Osteoblast (primary cell): ENCODE measurements around the gene MPPED2. TPM values are rescaled to one million over a fixed set of nuclear protein-coding genes. Genes with fewer than 3 reads are reported as not detected.
"Not testable (repeated sequence)": the region's sequence is repeated elsewhere in the genome, so short reads cannot be mapped to it uniquely, and the experiment has no call there.

ENCODE experiments used
- DNase-seq: peaks from one replicate; pipeline ENCODE4 v3.0.0; 2011; ENCODE audit warnings: low spot score, mixed read lengths; ENCODE audit not compliant: insufficient read length; ENCODE audit errors: missing footprints
- H2AFZ ChIP-seq: 2 replicates; pipeline ENCODE4 v1.6.0; 2011; ENCODE audit warnings: mild to moderate bottlenecking, low read length
- H3K27ac ChIP-seq: 2 replicates; pipeline ENCODE4 v1.5.1; 2011; ENCODE audit warnings: mild to moderate bottlenecking, low read depth, low read length, moderate library complexity
- H3K27me3 ChIP-seq: 2 replicates; pipeline ENCODE4 v1.6.0; 2012; ENCODE audit warnings: mild to moderate bottlenecking, control low read depth, inconsistent platforms, low read length, moderate library complexity; ENCODE audit not compliant: insufficient read depth
- H3K36me3 ChIP-seq: 2 replicates; pipeline ENCODE4 v1.5.1; 2011; ENCODE audit warnings: mild to moderate bottlenecking, low read length, control low read depth, moderate library complexity; ENCODE audit not compliant: insufficient read depth
- H3K4me1 ChIP-seq: 2 replicates; pipeline ENCODE4 v1.5.1; 2011; ENCODE audit warnings: mild to moderate bottlenecking, low read length, control low read depth, moderate library complexity; ENCODE audit not compliant: insufficient read depth
- H3K4me2 ChIP-seq: 2 replicates; pipeline ENCODE4 v1.6.0; 2011; ENCODE audit warnings: mild to moderate bottlenecking, low read length; ENCODE audit not compliant: insufficient read depth
- H3K4me3 ChIP-seq: fragments of 200-600 bp; sonication (generic); 3 replicates; pipeline ENCODE4 v1.5.1; 2012; ENCODE audit warnings: mild to moderate bottlenecking, low read length, inconsistent platforms; ENCODE audit not compliant: insufficient read depth
- H3K79me2 ChIP-seq: 2 replicates; pipeline ENCODE4 v1.6.0; 2012; ENCODE audit warnings: mild to moderate bottlenecking, low read length, control low read depth, inconsistent platforms; ENCODE audit not compliant: insufficient read depth
- H3K9me3 ChIP-seq: 2 replicates; pipeline ENCODE4 v1.5.1; 2011; ENCODE audit warnings: low read depth, low read length, control low read depth
- H4K20me1 ChIP-seq: 2 replicates; pipeline ENCODE4 v1.6.0; 2012; ENCODE audit warnings: mild to moderate bottlenecking, low read length, control low read depth; ENCODE audit not compliant: insufficient read depth
- CTCF ChIP-seq: IDR thresholded peaks from 2 replicates; pipeline ENCODE4 v1.5.1; 2011; ENCODE audit warnings: mild to moderate bottlenecking, low read depth, low read length, moderate library complexity; ENCODE audit errors: extremely low read depth
- total RNA-seq: library from RNA; depleted of rRNA; stranded (reverse); fragments of >200 nt; gene quantifications from 2 replicates; pipeline ENCODE4 v1.2.3, GENCODE V29; 2012

MPPED2 gene
- total RNA-seq, 1 donor: 2.2 TPM

DNA sequence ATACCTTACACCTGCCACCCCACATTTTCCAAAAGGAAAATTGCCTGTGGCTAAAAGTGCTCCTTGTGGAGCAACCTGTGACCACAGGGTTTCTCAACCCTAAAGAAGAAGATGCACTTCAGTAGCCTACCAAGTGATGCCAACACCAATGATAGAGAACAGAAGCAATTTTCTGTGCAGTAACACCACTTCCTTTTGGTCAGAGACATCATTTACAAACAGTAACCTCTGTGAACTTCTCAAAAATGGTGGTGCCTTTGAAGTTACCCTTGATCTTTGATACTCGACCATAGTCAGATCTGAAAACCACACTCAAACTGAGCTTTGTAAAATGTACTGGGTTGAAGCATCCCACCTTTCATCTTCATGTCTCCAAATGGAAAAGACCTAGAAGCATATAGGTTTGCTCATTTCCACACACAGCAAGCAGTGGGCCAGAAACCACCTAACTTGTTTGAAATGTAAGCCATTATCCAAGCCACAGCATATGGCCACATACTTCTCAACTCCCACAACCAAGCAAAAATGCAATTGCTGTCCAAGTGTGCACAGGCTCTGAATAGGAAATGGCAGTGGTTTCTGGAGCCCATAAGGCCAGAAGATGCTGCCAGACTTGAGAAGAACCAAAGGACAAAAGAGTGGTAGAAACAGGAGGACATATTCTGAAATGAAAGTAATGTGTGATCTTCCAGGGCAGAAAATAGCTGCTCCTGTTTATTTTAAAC lies 24.3 kb downstream of the MPPED2 start:
- Histone ChIP-seq H3K79me2 (no peaks in the 10 kb centered on the region), H3K36me3 (no peaks in the 10 kb centered on the region), H3K27me3 (no peaks in the 10 kb centered on the region), H3K4me3 (no peak overlapping the region), H2AFZ (no peak overlapping the region), H3K4me2 (no peak overlapping the region), H4K20me1 (no peaks in the 10 kb centered on the region), H3K9me3 (no peaks in the 10 kb centered on the region), H3K27ac (no peak overlapping the region), H3K4me1 (no peaks in the 10 kb centered on the region)
- no peak for DNase-seq
- TF ChIP-seq CTCF: no peak

DNA sequence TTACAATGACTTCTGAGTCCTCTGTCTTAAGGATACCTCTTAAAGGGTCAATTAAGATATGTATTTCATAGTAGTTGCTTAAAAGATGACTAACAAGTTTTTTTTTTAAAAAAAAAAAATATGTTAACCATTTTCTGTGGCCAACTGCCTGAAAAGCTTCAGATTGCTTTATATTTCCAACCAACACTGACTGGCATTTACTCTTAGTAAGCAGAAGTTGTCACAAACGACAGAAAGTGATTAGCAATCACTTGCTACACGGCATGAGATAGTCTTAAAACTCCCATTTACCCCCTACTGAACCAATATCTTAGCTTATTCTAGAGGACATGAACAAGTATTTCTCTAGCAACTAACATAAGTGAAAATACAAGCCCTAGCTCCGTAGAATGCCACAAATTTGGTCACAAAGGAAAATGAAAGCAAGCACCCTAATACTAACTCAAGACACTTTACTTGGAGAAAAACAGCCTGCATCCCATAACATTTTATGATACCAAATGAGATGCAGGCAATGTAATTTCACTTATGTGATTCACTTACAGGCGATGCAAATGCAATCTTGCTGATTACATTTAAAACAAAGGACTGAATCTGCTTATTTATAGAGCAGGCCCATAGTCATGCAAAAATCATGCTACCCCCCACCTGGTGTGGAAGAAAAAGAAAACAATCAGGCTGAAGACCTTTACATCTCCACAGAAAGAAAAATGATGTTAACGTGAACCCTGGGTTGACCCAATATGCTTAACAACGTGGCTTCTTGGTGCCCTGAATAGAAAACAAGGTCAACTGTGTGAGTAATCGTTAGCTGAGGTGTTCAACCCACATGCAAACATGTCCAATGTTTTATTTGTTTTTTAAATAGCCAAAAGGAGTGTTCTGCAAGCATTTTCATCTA lies 25.7 kb downstream of the MPPED2 start:
- H3K4me1 ChIP-seq: no peaks in the 10 kb centered on the region
- no peak overlapping the region for H3K4me2 ChIP-seq
- no peaks in the 10 kb centered on the region for H3K27me3 ChIP-seq
- H2AFZ ChIP-seq: no peak overlapping the region
- no peak for DNase-seq
- no peak overlapping the region for H3K4me3 ChIP-seq
- H3K27ac ChIP-seq: no peak overlapping the region
- H3K79me2 ChIP-seq: no peaks in the 10 kb centered on the region
- no peaks in the 10 kb centered on the region for H3K36me3 ChIP-seq
- no peak for TF ChIP-seq CTCF
- H3K9me3 ChIP-seq: no peaks in the 10 kb centered on the region
- no peaks in the 10 kb centered on the region for H4K20me1 ChIP-seq

- no peaks in the 10 kb centered on the region for H3K36me3 ChIP-seq
- TF ChIP-seq CTCF: no peak
- H3K9me3 ChIP-seq: no peaks in the 10 kb centered on the region
- no peaks in the 10 kb centered on the region for H3K27me3 ChIP-seq
- no peaks in the 10 kb centered on the region for H3K4me1 ChIP-seq
- H3K4me2 ChIP-seq: no peak overlapping the region
- H3K4me3 ChIP-seq: no peak overlapping the region
- no peaks in the 10 kb centered on the region for H4K20me1 ChIP-seq
- H3K27ac ChIP-seq: no peak overlapping the region
- no peak for DNase-seq
- no peak overlapping the region for H2AFZ ChIP-seq
- H3K79me2 ChIP-seq: no peaks in the 10 kb centered on the region
Measured at GRCh38 chr11:30559004-30559403, 27.1 kb downstream of the MPPED2 start.

DNA sequence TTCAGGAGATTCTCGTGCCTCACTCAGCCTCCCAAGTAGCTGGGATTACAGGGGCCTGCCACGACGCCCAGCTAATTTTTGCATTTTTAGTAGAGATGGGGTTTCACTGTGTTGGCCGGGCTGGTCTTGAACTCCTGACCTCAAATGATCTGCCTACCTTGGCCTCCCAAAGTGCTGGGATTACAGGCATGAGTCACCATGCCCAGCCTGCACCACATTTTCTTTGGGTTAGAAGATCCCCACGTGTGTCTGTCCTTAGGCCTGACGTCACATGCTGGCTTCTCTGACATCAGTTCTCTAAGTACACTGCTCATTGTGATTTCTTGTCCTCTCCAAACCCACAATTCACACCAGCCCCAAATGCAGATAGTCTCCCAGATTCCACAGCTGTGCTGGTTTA lies 31.6 kb downstream of the MPPED2 start:
- not testable (repeated sequence) for H3K79me2 ChIP-seq, H3K4me1 ChIP-seq, DNase-seq, H2AFZ ChIP-seq, H3K27ac ChIP-seq, H3K9me3 ChIP-seq, H3K36me3 ChIP-seq, H3K4me3 ChIP-seq, H3K4me2 ChIP-seq, H3K27me3 ChIP-seq, H4K20me1 ChIP-seq
